Suprapubic skin (tissue), 4 donors: ENCODE measurements around the gene TTL. TPM values are rescaled to one million over a fixed set of nuclear protein-coding genes. Genes with fewer than 3 reads are reported as not detected.

Experiments
- DNase-seq, 2 donors: peaks; one replicate each; pipeline ENCODE4 v3.0.0-alpha.2; 2019; ENCODE audit warnings: low spot score in 2 of 2
- H3K27ac ChIP-seq: fragments of 200-600 bp; sonication (generic); one replicate; pipeline ENCODE4 v1.5.1; 2019
- H3K27me3 ChIP-seq: fragments of 200-600 bp; sonication (generic); one replicate; pipeline ENCODE4 v1.5.1; 2019
- H3K36me3 ChIP-seq: fragments of 200-600 bp; sonication (generic); one replicate; pipeline ENCODE4 v1.5.1; 2019
- H3K4me1 ChIP-seq: fragments of 200-600 bp; sonication (generic); one replicate; pipeline ENCODE4 v1.5.1; 2019
- H3K4me3 ChIP-seq: fragments of 200-600 bp; sonication (generic); one replicate; pipeline ENCODE4 v1.5.1; 2019; ENCODE audit warnings: mild to moderate bottlenecking
- H3K9me3 ChIP-seq: fragments of 200-600 bp; sonication (generic); one replicate; pipeline ENCODE4 v1.5.1; 2019
- CTCF ChIP-seq, 2 donors: fragments of 200-600 bp in 1 of 2; fragments of 450-650 bp in 1 of 2; sonication (generic) in 1 of 2; IDR thresholded peaks; one replicate each; pipeline ENCODE4 v1.5.1; 2016 to 2019; ENCODE audit warnings: antibody characterized with exemption in 2 of 2, mild to moderate bottlenecking in 1 of 2, moderate library complexity in 1 of 2
- EP300 ChIP-seq: sonication (generic); formaldehyde crosslinking; IDR thresholded peaks from one replicate; pipeline ENCODE4 v1.6.1; 2017; ENCODE audit warnings: antibody characterized with exemption
- POLR2A ChIP-seq, 2 donors: fragments of 450-650 bp; IDR thresholded peaks; one replicate each; pipeline ENCODE4 v1.6.1; 2017; ENCODE audit warnings: antibody characterized with exemption in 2 of 2, mild to moderate bottlenecking in 2 of 2, moderate library complexity in 2 of 2
- POLR2AphosphoS5 ChIP-seq, 3 donors: sonication (generic); formaldehyde crosslinking; IDR thresholded peaks; one replicate each; pipeline ENCODE4 v1.6.1; 2017; ENCODE audit warnings: antibody characterized with exemption in 3 of 3
- WGBS: methylation state at CpG from one replicate; pipeline ENCODE4 v1.1.5; 2018; 5-methylcytosine and 5-hydroxymethylcytosine counted together
- total RNA-seq, 4 donors: library from RNA; depleted of rRNA; stranded (reverse); fragments of >200 nt; gene quantifications; one replicate each; pipeline ENCODE4 v1.1.0, GENCODE V29; 2016

TTL gene
- total RNA-seq, 4 donors from 2014 or later = 25.9 to 43.7 (median 32.0) TPM

DNA sequence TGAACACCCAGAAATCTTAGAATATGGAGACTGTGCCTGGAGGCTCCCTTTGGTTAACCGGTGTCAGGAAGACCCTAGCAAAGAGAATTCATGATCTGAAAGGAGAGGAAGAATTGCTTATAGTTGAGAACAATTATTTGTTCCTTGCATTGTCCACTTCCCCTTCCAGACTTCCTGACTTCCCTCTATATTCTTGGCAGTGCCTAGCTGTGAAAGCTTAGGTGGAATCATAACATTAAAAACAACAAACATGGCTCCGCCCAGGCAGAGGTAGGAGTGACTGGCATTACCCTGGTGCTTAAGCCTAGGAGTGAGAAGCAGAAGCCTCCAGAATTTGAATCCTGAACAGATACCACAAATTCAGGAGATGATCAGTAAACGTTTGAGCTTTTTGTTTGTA, 1.9 kb downstream of the TTL start:
- H3K4me3 ChIP-seq = peak overlapping the region; percentile 96
- no peaks in the 10 kb centered on the region for H3K27me3 ChIP-seq
- WGBS = 67% methylated on average over 3 of the region's 3 CpGs
- H3K4me1 ChIP-seq = peaks cover 30% of the 10 kb centered on the region
- H3K9me3 ChIP-seq = no peaks in the 10 kb centered on the region
- H3K36me3 ChIP-seq = peaks cover 3% of the 10 kb centered on the region
- H3K27ac ChIP-seq = no peak overlapping the region
- no peak for DNase-seq
- no peak for TF ChIP-seq EP300
- no peak for TF ChIP-seq POLR2A (IDR thresholded peaks at IDR 0.05)
- no peak for TF ChIP-seq POLR2AphosphoS5 (IDR thresholded peaks at IDR 0.05)
- TF ChIP-seq CTCF (IDR thresholded peaks at IDR 0.05) = no peak

DNA sequence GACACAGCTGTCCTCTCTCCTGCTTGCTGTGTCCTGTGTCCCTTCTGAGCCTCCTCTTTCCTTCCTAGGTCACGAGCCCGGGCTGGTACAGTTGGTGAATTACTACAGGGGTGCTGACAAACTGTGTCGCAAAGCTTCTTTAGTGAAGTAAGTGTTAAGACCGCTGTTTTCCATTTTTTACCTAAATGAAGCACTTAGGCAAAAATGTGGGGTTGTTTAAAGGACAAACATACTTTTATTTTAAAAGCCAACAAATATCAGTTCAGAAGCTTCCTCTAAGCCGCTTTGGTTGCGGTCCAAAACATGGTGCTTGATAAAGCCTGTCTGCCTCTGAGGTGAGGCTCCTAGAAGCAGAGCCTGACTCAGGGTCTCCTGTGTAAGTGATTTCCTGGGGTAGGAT, 3.9 kb downstream of the TTL start:
- Histone ChIP-seq H3K4me3 (no peak overlapping the region), H3K27ac (no peak overlapping the region), H3K4me1 (peaks cover 26% of the 10 kb centered on the region), H3K27me3 (no peaks in the 10 kb centered on the region), H3K9me3 (no peaks in the 10 kb centered on the region), H3K36me3 (peaks cover 3% of the 10 kb centered on the region)
- no peak for TF ChIP-seq POLR2A (IDR thresholded peaks at IDR 0.05)
- no peak for TF ChIP-seq CTCF (IDR thresholded peaks at IDR 0.05)
- TF ChIP-seq POLR2AphosphoS5 (IDR thresholded peaks at IDR 0.05) = no peak
- TF ChIP-seq EP300 = no peak
- 97% methylated on average over 6 of the region's 6 CpGs for WGBS
- no peak for DNase-seq

DNA sequence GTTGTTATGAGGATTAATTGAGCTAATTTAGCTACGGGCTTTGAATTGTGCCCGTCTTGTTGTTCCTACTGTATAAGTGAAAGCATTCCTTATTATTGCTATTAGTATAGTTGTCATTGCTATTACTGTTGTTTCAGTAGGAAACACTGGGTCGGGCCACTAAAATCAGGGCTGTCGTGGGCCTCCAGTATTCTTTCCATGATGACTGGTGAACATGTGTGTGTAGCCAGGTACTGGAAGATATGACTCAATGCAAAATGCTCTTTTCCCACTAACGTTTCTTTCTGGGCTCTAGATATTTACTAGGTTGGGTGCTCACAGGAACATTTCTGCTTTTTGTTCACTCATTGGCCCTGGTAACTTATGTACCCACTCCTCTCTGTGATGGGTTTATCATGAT, 4.9 kb downstream of the TTL start:
- H3K4me1 ChIP-seq = peaks cover 20% of the 10 kb centered on the region
- WGBS = 85% methylated on average over 5 of the region's 5 CpGs
- no peak for DNase-seq
- no peak overlapping the region for H3K4me3 ChIP-seq
- H3K9me3 ChIP-seq = no peaks in the 10 kb centered on the region
- H3K27ac ChIP-seq = no peak overlapping the region
- H3K36me3 ChIP-seq = peaks cover 3% of the 10 kb centered on the region
- no peak for TF ChIP-seq POLR2AphosphoS5 (IDR thresholded peaks at IDR 0.05)
- no peak for TF ChIP-seq CTCF (IDR thresholded peaks at IDR 0.05)
- TF ChIP-seq POLR2A (IDR thresholded peaks at IDR 0.05) = no peak
- TF ChIP-seq EP300 = no peak
- H3K27me3 ChIP-seq = no peaks in the 10 kb centered on the region

- H3K27ac ChIP-seq = no peak overlapping the region
Measured at GRCh38 chr2:112487444-112487961, 5.5 kb downstream of the TTL start.

DNA sequence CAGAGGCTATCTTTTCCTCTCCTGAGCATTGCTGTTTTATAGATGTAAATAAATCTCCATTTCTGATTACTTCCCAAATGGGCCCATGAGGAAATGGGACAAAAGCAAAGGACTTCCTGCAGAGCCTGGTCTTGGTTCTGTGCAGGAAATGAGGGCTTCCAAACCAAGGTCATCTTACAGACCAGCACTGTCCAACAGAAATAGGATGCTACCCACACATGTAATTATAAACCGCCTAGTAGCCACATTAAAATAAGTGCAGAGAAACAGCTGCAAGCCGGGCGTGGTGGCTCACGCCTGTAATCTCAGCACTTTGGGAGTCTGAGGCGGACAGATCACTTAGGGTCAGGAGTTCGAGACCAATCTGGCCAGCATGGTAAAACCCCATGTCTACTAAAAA, 6.2 kb downstream of the TTL start:
- Histone ChIP-seq H3K27ac (no peak overlapping the region), H3K27me3 (no peaks in the 10 kb centered on the region), H3K36me3 (peaks cover 3% of the 10 kb centered on the region), H3K9me3 (no peaks in the 10 kb centered on the region), H3K4me3 (no peak overlapping the region), H3K4me1 (peaks cover 17% of the 10 kb centered on the region)
- TF ChIP-seq POLR2A (IDR thresholded peaks at IDR 0.05) = no peak
- no peak for TF ChIP-seq POLR2AphosphoS5 (IDR thresholded peaks at IDR 0.05)
- TF ChIP-seq CTCF (IDR thresholded peaks at IDR 0.05) = no peak
- no peak for TF ChIP-seq EP300
- no peak for DNase-seq
- WGBS = 96% methylated on average over 6 of the region's 6 CpGs

More at GRCh38 chr2:112487444-112487961, 5.5 kb downstream of the TTL start:
- WGBS = 86% methylated on average over 4 of the region's 4 CpGs
- TF ChIP-seq POLR2AphosphoS5 (IDR thresholded peaks at IDR 0.05) = no peak
- TF ChIP-seq EP300 = no peak
- no peak for TF ChIP-seq CTCF (IDR thresholded peaks at IDR 0.05)
- TF ChIP-seq POLR2A (IDR thresholded peaks at IDR 0.05) = no peak
- Histone ChIP-seq H3K9me3 (no peaks in the 10 kb centered on the region), H3K27me3 (no peaks in the 10 kb centered on the region), H3K36me3 (peaks cover 3% of the 10 kb centered on the region), H3K4me1 (peaks cover 20% of the 10 kb centered on the region), H3K4me3 (no peak overlapping the region)
- DNase-seq = no peak
